ENCODE measurements around the gene NMD3. TPM values are rescaled to one million over a fixed set of nuclear protein-coding genes. Genes with fewer than 3 reads are reported as not detected.
"Not testable (repeated sequence)": the region's sequence is repeated elsewhere in the genome, so short reads cannot be mapped to it uniquely, and the experiment has no call there.

The NMD3 gene
- total RNA-seq, 3 donors from 2014 or later (not counting 1 experiment from before 2014, with no cell fraction given), result 40.7 to 51.1 (median 43.6) TPM

- H3K27me3 ChIP-seq (ENCODE audit: control insufficient read depth, insufficient read depth, low read length), result no peaks in the 10 kb centered on the region
- no peak for ATAC-seq
- no peak overlapping the region for H3K4me3 ChIP-seq (ENCODE audit: low read length)
- peaks cover 4% of the 10 kb centered on the region for H3K9me3 ChIP-seq (ENCODE audit: control insufficient read depth, insufficient read depth, low read length)
- TF ChIP-seq CTCF (IDR thresholded peaks at IDR 0.05), result no peak
- no peak for DNase-seq
- H3K36me3 ChIP-seq (ENCODE audit: control insufficient read depth, insufficient read depth, low read length), result no peaks in the 10 kb centered on the region
- WGBS (ENCODE audit: insufficient coverage), result 95% methylated on average over 2 of the region's 2 CpGs
- Mint-ChIP-seq H3K36me3 (peaks cover 37% of the 10 kb centered on the region), H3K9me3 (peaks cover 3 to 7% of the 10 kb centered on the region in 2 donors), H3K27me3 (ENCODE audit: low read depth in 2 of 2) (peaks cover 0 to 3% of the 10 kb centered on the region in 2 donors), H3K4me3 (no peak overlapping the region), H3K27ac (no peak overlapping the region), H3K4me1 (no peaks in the 10 kb centered on the region)
- H3K4me1 ChIP-seq (ENCODE audit: control insufficient read depth, insufficient read depth, low read length), result peaks cover 7% of the 10 kb centered on the region
- intact Hi-C loops (cut with micrococcal nuclease), result no loop called here
- no peak overlapping the region for H3K27ac ChIP-seq (ENCODE audit: low read length)
Observed at GRCh38 chr3:161275919-161276318, 54.8 kb downstream of the NMD3 start.

- not testable (repeated sequence) for H3K36me3 ChIP-seq (ENCODE audit: control insufficient read depth, insufficient read depth, low read length); H3K4me1 Mint-ChIP-seq; DNase-seq; ATAC-seq; H3K27ac Mint-ChIP-seq; H3K4me3 Mint-ChIP-seq; H3K4me3 ChIP-seq (ENCODE audit: low read length); H3K9me3 Mint-ChIP-seq; H3K9me3 ChIP-seq (ENCODE audit: control insufficient read depth, insufficient read depth, low read length); H3K27me3 Mint-ChIP-seq (ENCODE audit: low read depth in 2 of 2); H3K4me1 ChIP-seq (ENCODE audit: control insufficient read depth, insufficient read depth, low read length); H3K27me3 ChIP-seq (ENCODE audit: control insufficient read depth, insufficient read depth, low read length); H3K27ac ChIP-seq (ENCODE audit: low read length)
- H3K36me3 Mint-ChIP-seq, result peaks cover 20% of the 10 kb centered on the region
- 88% methylated on average over 2 of the region's 4 CpGs for WGBS (ENCODE audit: insufficient coverage)
- intact Hi-C loops (cut with micrococcal nuclease), result loop anchor here (10.0 kb wide), 1 partner anchor 338 kb away; no protein-coding TSS in a partner anchor
Observed at GRCh38 chr3:161282387-161282786, 61.3 kb downstream of the NMD3 start.

- H3K9me3 Mint-ChIP-seq, result no peaks in the 10 kb centered on the region
- TF ChIP-seq CTCF (IDR thresholded peaks at IDR 0.05), result no peak
- DNase-seq, result no peak
- Histone ChIP-seq H3K9me3 (ENCODE audit: control insufficient read depth, insufficient read depth, low read length) (no peaks in the 10 kb centered on the region), H3K27ac (ENCODE audit: low read length) (no peak overlapping the region), H3K27me3 (ENCODE audit: control insufficient read depth, insufficient read depth, low read length) (no peaks in the 10 kb centered on the region), H3K4me1 (ENCODE audit: control insufficient read depth, insufficient read depth, low read length) (no peaks in the 10 kb centered on the region), H3K4me3 (ENCODE audit: low read length) (no peak overlapping the region), H3K36me3 (ENCODE audit: control insufficient read depth, insufficient read depth, low read length) (no peaks in the 10 kb centered on the region)
- H3K36me3 Mint-ChIP-seq, result no peaks in the 10 kb centered on the region
- no peak overlapping the region for H3K4me3 Mint-ChIP-seq
- H3K27ac Mint-ChIP-seq, result no peak overlapping the region
- no peaks in the 10 kb centered on the region for H3K4me1 Mint-ChIP-seq
- 97% methylated on average over 3 of the region's 4 CpGs for WGBS (ENCODE audit: insufficient coverage)
- no peak for ATAC-seq
- intact Hi-C loops (cut with micrococcal nuclease), result loop anchor here (10.0 kb wide), 1 partner anchor 340 kb away; no protein-coding TSS in a partner anchor
- H3K27me3 Mint-ChIP-seq (ENCODE audit: low read depth in 2 of 2), result no peaks in the 10 kb centered on the region
Observed at GRCh38 chr3:161284989-161285388, 63.9 kb downstream of the NMD3 start.

- TF ChIP-seq CTCF (IDR thresholded peaks at IDR 0.05), result no peak
- 94% methylated on average over 4 of the region's 4 CpGs for WGBS (ENCODE audit: insufficient coverage)
- Mint-ChIP-seq H3K36me3 (no peaks in the 10 kb centered on the region), H3K9me3 (no peaks in the 10 kb centered on the region), H3K4me1 (no peaks in the 10 kb centered on the region), H3K27me3 (ENCODE audit: low read depth in 2 of 2) (peaks cover 9 to 24% of the 10 kb centered on the region in 2 donors), H3K4me3 (no peak overlapping the region), H3K27ac (no peak overlapping the region)
- no peak overlapping the region for H3K27ac ChIP-seq (ENCODE audit: low read length)
- intact Hi-C loops (cut with micrococcal nuclease), result loop anchor here (10.0 kb wide), 1 partner anchor 344 kb away; no protein-coding TSS in a partner anchor
- H3K4me3 ChIP-seq (ENCODE audit: low read length), result no peak overlapping the region
- DNase-seq (no peak), ATAC-seq (no peak)
- H3K36me3 ChIP-seq (ENCODE audit: control insufficient read depth, insufficient read depth, low read length), result no peaks in the 10 kb centered on the region
- H3K9me3 ChIP-seq (ENCODE audit: control insufficient read depth, insufficient read depth, low read length), result no peaks in the 10 kb centered on the region
- no peaks in the 10 kb centered on the region for H3K27me3 ChIP-seq (ENCODE audit: control insufficient read depth, insufficient read depth, low read length)
- H3K4me1 ChIP-seq (ENCODE audit: control insufficient read depth, insufficient read depth, low read length), result no peaks in the 10 kb centered on the region
Observed at GRCh38 chr3:161289174-161289573, 68.1 kb downstream of the NMD3 start.

All from natural killer cell (primary cell).